ENCODE results near the gene ENDOG.
A peak's percentile ranks its signal among the peaks of the same experiment; 100 is the strongest.

The ENDOG gene

GRCh38 chr9:128802482-128802881 is 15.8 kb upstream of the ENDOG start:
- no peak for DNase-seq

GRCh38 chr9:128805661-128806060 is 12.6 kb upstream of the ENDOG start:
- no peak for DNase-seq

GRCh38 chr9:128807827-128808226 is 10.5 kb upstream of the ENDOG start:
- no peak for DNase-seq

- no peak for DNase-seq
Observed at GRCh38 chr9:128808543-128808942, 9.8 kb upstream of the ENDOG start.

GRCh38 chr9:128809036-128809599 is 9.2 kb upstream of the ENDOG start:
- DNase-seq = no peak

GRCh38 chr9:128809831-128810230 is 8.5 kb upstream of the ENDOG start:
- no peak for DNase-seq

- DNase-seq = no peak
Observed at GRCh38 chr9:128810873-128811272, 7.4 kb upstream of the ENDOG start.

GRCh38 chr9:128818839-128819715 is 777 bp downstream of the ENDOG start:
- peak; percentile 48 for DNase-seq

GRCh38 chr9:128819716-128820664 is 1.7 kb downstream of the ENDOG start:
- DNase-seq = peak; percentile 80

GRCh38 chr9:128820665-128821583 is 2.6 kb downstream of the ENDOG start:
- DNase-seq = no peak

- no peak for DNase-seq
Observed at GRCh38 chr9:128821584-128822406, 3.5 kb downstream of the ENDOG start.

GRCh38 chr9:128822407-128823042 is 4.2 kb downstream of the ENDOG start:
- DNase-seq = no peak

GRCh38 chr9:128823362-128823902 is 5.1 kb downstream of the ENDOG start:
- no peak for DNase-seq

GRCh38 chr9:128823903-128824406 is 5.7 kb downstream of the ENDOG start:
- DNase-seq = no peak

- DNase-seq = no peak
Observed at GRCh38 chr9:128824911-128825310, 6.6 kb downstream of the ENDOG start.

- DNase-seq = no peak
Observed at GRCh38 chr9:128825923-128826700, 7.8 kb downstream of the ENDOG start.

- no peak for DNase-seq
Observed at GRCh38 chr9:128828267-128828666, 10.0 kb downstream of the ENDOG start.

GRCh38 chr9:128828719-128829452 is 10.6 kb downstream of the ENDOG start:
- DNase-seq = no peak

Measured in NCI-H748 treated with DMSO at 0.1 percent for 48 hours (cell line).